Measurements from ENCODE around the gene DCHS1. TPM values are rescaled to one million over a fixed set of nuclear protein-coding genes. Genes with fewer than 3 reads are reported as not detected.

The DCHS1 gene
- total and polyA plus RNA-seq, 2 of the 13 experiments (the other 11 are each of a cell fraction or from before 2014, with no cell fraction given) = under 0.01 to 0.03 TPM

DNA sequence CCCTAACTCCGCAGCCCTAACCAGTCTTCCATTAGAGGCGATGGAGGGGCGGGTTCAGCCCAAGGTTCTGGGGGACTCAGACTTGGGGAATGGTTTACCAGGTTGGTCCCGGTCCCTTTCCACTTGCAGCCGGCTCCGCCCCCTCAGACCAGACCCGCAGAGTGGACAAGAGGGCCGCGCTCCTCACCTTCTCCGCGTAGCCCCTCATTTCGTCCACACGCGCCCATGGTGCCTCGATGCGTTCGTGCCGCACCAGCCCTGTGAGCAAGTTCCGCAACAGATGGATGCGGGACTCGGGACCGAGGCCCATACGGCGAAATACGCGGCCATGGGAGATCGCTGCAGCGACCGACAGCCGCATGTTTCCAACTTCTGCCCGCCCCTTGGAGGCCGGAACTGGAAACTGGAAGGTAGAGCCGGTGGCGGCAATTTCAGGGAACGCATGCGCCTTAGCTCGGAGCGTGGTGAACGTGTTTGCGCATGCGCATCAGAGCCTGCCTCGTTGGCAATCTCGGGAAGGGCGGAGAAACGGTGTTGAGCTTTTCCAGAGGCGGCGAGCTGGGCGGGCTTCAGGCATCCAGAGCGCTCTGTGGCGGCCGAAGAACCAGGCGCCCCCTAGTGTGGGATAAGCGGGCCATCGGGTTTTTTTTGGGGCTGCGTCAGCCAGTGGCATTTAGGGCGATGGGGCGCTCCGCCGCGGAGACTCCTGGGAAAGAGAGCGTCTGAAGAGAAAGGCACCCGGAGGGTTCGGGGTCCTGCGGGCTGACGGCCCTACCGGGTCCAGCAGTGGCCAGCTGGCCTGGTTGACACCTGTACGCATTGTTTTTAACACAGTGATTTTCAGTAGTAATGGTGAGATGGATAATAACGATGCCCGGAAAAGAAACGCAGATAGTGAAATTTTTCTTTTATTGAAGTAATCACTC lies 27.6 kb upstream of the DCHS1 start, which contains the start of gene MRPL17 (continued):
- TF ChIP-seq ZEB1 (IDR thresholded peaks at IDR 0.05; ENCODE audit: insufficient replicate concordance, low read depth) (no peak), ZNF644 (CRISPR knock-in tag; IDR thresholded peaks at IDR 0.05; ENCODE audit: low read depth) (no peak), POLR2AphosphoS5 (IDR thresholded peaks at IDR 0.05; ENCODE audit: low read depth, low read length) (peak; percentile 97), ZNF782 (CRISPR knock-in tag; IDR thresholded peaks at IDR 0.05; ENCODE audit: borderline replicate concordance) (0 out of 2 replicates have a peak, but pooled peaks have one; percentile 94), ZNF263 (CRISPR knock-in tag; IDR thresholded peaks at IDR 0.05) (peak; percentile 60), DNMT3B (CRISPR knock-in tag; conservative IDR thresholded peaks at IDR 0.05) (no peak), KDM6A (CRISPR knock-in tag; IDR thresholded peaks at IDR 0.05; ENCODE audit: low read depth) (no peak), KLF6 (CRISPR knock-in tag; IDR thresholded peaks at IDR 0.05) (peak; percentile 83), ZNF530 (CRISPR knock-in tag; IDR thresholded peaks at IDR 0.05; ENCODE audit: low read depth) (no peak), ZNF354B (CRISPR knock-in tag; IDR thresholded peaks at IDR 0.05) (no peak), ZNF460 (CRISPR knock-in tag; IDR thresholded peaks at IDR 0.05; ENCODE audit: borderline replicate concordance) (no peak), KLF9 (CRISPR knock-in tag; IDR thresholded peaks at IDR 0.05; ENCODE audit: low read depth) (no peak; the same call in none of the 2 replicates), ZSCAN29 (CRISPR knock-in tag; conservative IDR thresholded peaks at IDR 0.05) (0 out of 2 replicates have a peak, but pooled peaks have one; percentile 26), SP2 (CRISPR knock-in tag; IDR thresholded peaks at IDR 0.05) (peak; percentile 43; the same call in 1 of the 2 replicates), KAT8 (CRISPR knock-in tag; IDR thresholded peaks at IDR 0.05) (peak; percentile 89)
- TF ChIP-seq, protein P1, sequence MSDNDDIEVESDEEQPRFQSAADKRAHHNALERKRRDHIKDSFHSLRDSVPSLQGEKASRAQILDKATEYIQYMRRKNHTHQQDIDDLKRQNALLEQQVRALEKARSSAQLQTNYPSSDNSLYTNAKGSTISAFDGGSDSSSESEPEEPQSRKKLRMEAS (IDR thresholded peaks at IDR 0.05) = peak; percentile 97
- TF ChIP-seq, protein P2, sequence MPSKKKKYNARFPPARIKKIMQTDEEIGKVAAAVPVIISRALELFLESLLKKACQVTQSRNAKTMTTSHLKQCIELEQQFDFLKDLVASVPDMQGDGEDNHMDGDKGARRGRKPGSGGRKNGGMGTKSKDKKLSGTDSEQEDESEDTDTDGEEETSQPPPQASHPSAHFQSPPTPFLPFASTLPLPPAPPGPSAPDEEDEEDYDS (CRISPR knock-in tag; IDR thresholded peaks at IDR 0.05) = peak; percentile 86
- TF ChIP-seq, protein P3, sequence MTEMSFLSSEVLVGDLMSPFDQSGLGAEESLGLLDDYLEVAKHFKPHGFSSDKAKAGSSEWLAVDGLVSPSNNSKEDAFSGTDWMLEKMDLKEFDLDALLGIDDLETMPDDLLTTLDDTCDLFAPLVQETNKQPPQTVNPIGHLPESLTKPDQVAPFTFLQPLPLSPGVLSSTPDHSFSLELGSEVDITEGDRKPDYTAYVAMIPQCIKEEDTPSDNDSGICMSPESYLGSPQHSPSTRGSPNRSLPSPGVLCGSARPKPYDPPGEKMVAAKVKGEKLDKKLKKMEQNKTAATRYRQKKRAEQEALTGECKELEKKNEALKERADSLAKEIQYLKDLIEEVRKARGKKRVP (CRISPR knock-in tag; IDR thresholded peaks at IDR 0.05) = peak in 1 of 2 experiments; percentile 49; a peak in 1 of 4 replicates
- TF ChIP-seq, protein P4, sequence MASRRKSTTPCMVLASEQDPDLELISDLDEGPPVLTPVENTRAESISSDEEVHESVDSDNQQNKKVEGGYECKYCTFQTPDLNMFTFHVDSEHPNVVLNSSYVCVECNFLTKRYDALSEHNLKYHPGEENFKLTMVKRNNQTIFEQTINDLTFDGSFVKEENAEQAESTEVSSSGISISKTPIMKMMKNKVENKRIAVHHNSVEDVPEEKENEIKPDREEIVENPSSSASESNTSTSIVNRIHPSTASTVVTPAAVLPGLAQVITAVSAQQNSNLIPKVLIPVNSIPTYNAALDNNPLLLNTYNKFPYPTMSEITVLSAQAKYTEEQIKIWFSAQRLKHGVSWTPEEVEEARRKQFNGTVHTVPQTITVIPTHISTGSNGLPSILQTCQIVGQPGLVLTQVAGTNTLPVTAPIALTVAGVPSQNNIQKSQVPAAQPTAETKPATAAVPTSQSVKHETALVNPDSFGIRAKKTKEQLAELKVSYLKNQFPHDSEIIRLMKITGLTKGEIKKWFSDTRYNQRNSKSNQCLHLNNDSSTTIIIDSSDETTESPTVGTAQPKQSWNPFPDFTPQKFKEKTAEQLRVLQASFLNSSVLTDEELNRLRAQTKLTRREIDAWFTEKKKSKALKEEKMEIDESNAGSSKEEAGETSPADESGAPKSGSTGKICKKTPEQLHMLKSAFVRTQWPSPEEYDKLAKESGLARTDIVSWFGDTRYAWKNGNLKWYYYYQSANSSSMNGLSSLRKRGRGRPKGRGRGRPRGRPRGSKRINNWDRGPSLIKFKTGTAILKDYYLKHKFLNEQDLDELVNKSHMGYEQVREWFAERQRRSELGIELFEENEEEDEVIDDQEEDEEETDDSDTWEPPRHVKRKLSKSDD (CRISPR knock-in tag; IDR thresholded peaks at IDR 0.05; ENCODE audit: low read depth) = peak; percentile 88
- TF ChIP-seq, protein P5, sequence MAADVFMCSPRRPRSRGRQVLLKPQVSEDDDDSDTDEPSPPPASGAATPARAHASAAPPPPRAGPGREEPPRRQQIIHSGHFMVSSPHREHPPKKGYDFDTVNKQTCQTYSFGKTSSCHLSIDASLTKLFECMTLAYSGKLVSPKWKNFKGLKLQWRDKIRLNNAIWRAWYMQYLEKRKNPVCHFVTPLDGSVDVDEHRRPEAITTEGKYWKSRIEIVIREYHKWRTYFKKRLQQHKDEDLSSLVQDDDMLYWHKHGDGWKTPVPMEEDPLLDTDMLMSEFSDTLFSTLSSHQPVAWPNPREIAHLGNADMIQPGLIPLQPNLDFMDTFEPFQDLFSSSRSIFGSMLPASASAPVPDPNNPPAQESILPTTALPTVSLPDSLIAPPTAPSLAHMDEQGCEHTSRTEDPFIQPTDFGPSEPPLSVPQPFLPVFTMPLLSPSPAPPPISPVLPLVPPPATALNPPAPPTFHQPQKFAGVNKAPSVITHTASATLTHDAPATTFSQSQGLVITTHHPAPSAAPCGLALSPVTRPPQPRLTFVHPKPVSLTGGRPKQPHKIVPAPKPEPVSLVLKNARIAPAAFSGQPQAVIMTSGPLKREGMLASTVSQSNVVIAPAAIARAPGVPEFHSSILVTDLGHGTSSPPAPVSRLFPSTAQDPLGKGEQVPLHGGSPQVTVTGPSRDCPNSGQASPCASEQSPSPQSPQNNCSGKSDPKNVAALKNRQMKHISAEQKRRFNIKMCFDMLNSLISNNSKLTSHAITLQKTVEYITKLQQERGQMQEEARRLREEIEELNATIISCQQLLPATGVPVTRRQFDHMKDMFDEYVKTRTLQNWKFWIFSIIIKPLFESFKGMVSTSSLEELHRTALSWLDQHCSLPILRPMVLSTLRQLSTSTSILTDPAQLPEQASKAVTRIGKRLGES (CRISPR knock-in tag; IDR thresholded peaks at IDR 0.05; ENCODE audit: borderline replicate concordance) = no peak
- TF ChIP-seq, protein P6, sequence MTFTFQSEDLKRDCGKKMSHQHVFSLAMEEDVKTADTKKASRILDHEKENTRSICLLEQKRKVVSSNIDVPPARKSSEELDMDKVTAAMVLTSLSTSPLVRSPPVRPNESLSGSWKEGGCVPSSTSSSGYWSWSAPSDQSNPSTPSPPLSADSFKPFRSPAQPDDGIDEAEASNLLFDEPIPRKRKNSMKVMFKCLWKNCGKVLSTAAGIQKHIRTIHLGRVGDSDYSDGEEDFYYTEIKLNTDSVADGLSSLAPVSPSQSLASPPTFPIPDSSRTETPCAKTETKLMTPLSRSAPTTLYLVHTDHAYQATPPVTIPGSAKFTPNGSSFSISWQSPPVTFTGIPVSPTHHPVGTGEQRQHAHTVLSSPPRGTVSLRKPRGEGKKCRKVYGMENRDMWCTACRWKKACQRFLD (CRISPR knock-in tag; IDR thresholded peaks at IDR 0.05; ENCODE audit: borderline replicate concordance) = peak; percentile 89; the same call in 1 of the 2 replicates
